Measurements from ENCODE around the gene SLC2A10.

DNA sequence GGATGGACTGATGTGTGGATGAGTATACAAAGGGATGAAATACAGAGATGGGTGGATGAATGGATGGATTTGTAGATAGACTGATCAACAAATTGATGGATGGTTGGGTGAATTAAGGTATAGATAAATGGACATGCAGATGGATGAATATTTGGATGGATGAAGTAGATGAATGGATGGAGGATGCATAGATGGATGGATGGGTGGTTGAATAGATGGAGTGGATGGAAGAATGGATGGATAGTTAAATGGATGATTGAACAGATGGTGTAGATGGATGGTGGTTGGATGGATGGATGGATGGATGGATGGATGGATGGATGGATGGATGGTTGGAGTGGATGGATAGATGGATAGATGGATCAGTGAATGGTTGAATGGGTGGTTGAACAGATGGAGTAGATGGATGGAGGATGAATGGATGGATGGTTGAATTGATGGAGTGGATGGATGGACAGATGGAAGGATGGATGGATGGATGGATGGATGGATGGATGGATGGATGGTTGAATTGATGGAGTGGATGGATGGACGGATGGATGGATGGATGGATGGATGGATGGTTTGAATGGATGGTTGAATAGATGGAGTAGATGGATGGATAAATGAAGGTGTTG is 15.0 kb downstream of the SLC2A10 start:
- TF ChIP-seq, protein P1, sequence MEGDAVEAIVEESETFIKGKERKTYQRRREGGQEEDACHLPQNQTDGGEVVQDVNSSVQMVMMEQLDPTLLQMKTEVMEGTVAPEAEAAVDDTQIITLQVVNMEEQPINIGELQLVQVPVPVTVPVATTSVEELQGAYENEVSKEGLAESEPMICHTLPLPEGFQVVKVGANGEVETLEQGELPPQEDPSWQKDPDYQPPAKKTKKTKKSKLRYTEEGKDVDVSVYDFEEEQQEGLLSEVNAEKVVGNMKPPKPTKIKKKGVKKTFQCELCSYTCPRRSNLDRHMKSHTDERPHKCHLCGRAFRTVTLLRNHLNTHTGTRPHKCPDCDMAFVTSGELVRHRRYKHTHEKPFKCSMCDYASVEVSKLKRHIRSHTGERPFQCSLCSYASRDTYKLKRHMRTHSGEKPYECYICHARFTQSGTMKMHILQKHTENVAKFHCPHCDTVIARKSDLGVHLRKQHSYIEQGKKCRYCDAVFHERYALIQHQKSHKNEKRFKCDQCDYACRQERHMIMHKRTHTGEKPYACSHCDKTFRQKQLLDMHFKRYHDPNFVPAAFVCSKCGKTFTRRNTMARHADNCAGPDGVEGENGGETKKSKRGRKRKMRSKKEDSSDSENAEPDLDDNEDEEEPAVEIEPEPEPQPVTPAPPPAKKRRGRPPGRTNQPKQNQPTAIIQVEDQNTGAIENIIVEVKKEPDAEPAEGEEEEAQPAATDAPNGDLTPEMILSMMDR (IDR thresholded peaks at IDR 0.05) = no peak
- no peak for TF ChIP-seq TCF7L2 (IDR thresholded peaks at IDR 0.05; ENCODE audit: low read depth, low read length)

Measured in Panc1 (cell line).